ENCODE measurements around the gene MTMR11. TPM values are rescaled to one million over a fixed set of nuclear protein-coding genes. Genes with fewer than 3 reads are reported as not detected.

The MTMR11 gene
- total RNA-seq, 1 donor from 2014 or later: 5.8 TPM

DNA sequence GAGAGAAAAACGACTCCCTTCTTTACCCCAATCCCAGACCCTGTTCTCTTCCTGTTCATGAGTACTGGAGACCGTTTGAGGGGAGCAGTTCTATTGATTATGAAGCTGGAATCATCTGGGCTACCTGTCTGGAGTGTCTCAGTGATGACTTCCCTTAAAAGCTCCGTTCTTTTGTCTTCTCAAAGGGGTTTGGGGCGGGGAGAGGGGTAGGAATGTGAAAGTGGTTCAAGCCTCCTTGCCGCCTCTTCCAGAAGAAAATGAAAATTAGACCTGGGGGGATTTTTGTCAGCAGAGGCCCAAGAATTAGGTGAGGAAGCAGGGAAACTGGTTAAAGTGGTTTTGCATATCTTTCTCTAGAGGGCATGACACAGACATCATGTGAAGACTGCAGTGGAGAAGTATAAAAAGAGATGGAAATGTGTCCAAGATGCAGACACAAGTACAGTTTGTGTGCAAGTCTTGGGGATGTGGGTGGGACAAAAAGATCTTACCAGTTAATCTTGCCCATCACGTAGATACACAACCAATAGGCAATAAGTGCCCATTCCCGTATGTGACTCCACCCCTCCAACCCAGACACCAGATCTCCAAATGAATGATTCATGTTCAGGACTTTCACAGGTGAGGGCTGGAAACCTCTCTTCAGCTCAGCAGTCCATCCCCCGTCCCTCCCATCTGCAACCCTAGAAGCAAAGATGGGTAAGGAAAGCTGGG, 470 bp upstream of the MTMR11 start:
- peak; percentile 65 for ATAC-seq

DNA sequence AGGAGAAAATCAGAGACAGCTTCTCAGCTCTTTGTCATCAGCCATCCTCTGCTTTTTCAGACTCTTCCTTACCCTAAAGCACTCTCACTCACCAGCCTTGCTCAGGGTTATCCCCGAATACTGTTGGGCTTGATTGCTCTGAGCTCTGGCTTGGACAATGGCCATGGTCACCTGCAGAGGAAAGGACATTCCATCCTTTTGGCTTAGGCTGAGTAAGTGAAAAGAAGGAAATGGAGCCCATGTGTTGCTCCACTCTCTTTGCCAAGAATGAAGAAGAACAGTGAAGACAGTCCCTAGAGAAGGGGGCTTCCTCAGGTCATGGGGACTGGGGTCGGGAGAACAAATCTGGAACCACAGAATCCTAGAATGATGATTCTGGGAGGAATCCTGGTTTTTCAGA, 2.3 kb downstream of the MTMR11 start:
- no peak for ATAC-seq

DNA sequence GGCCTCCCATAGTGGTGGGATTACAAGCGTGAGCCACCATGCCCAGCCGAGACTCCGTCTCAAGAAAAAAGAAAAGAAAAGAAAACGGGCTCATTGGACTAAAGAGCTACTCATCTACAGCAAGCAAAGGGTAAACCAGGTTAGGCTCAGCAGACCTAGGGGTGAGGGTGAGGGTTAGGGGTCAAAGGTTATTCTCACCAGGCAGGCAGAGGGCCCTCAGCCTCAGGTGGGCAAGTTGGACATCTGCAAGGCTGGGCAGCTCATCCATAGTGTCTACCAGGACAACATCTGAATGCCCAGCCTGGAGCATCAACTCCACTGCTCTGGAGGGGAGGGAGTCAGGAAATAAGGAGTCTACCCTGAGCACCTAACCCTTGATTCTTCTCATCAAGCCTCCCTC, 3.5 kb downstream of the MTMR11 start:
- ATAC-seq: no peak

DNA sequence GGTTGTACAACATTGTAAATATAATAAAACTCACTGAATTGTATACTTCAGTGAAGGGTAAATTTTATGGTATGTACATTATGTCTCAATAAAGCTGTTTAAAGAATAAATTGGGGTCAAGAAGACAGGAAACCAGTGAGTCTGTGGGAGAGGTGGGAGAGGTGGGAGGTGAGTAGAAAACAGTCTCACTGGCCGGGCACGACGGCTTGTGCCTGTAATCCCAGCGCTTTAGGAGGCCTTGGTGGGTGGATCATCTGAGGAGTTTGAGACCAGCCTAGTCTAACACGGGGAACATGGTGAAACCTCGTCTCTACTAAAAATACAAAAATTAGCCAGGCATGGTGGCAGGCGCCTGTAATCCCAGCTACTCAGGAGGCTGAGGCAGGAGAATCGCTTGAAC, 4.2 kb downstream of the MTMR11 start:
- no peak for ATAC-seq

DNA sequence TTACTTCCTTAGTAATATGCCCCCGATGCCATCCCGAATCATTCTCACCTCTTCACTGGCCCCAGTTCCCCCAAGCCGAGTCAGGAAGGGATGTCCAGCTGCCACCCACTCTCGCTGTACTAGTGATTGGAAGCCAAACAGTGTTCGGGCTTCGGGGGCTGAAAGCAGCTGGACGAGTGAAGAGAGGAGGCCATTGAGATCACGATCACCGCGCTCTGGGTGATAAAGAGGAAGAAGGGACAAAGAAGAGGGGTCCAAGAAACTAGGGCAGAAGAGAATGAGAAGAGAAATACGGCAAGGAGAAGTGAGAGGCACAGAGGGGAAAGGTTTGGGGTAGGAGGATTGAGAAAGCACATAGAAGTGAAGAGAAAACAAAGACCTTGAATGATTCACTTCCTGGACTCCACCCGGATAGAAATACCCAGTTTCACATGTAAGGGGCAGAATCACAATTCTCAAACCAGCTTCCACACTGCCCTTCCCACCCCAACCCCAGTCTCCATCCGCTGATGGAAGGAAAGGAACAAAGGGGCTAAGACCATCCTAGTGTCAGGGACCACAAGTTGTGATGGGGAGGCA, 5.4 kb downstream of the MTMR11 start:
- ATAC-seq: no peak

DNA sequence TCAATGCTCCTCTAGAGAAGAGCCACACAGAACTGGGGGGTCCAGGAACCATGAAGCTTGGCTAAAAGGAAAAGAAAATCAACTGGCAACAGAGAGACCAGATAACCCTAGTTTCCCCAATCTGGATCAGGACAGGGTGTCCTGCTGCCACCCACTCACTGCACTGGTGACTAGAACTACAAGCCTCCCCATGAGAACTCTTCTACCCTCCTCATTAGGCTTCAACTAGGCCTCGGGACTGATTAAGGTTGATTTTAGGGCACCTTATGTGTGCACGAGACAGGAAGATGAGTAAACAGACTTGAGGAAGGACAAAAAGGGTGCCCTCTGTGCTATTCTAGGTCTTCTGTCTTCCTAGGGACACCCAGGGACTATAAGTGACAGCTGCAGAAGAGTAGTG, 6.8 kb downstream of the MTMR11 start:
- ATAC-seq: no peak

DNA sequence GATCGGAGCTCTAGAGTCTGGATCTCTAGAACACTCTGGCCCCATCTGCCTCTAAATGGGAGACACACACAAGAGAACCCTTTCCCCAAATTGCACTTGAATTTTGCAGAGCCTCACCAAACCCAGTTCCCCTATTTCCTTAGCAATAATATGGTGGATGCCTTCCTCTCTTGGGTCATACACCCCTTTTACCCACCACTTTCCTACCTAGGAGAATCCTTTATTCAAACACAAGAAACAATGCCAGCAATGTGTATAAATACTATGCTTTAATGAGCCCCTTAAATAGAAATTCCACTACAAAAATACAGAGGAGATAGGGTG, 8.3 kb downstream of the MTMR11 start:
- no peak for ATAC-seq

DNA sequence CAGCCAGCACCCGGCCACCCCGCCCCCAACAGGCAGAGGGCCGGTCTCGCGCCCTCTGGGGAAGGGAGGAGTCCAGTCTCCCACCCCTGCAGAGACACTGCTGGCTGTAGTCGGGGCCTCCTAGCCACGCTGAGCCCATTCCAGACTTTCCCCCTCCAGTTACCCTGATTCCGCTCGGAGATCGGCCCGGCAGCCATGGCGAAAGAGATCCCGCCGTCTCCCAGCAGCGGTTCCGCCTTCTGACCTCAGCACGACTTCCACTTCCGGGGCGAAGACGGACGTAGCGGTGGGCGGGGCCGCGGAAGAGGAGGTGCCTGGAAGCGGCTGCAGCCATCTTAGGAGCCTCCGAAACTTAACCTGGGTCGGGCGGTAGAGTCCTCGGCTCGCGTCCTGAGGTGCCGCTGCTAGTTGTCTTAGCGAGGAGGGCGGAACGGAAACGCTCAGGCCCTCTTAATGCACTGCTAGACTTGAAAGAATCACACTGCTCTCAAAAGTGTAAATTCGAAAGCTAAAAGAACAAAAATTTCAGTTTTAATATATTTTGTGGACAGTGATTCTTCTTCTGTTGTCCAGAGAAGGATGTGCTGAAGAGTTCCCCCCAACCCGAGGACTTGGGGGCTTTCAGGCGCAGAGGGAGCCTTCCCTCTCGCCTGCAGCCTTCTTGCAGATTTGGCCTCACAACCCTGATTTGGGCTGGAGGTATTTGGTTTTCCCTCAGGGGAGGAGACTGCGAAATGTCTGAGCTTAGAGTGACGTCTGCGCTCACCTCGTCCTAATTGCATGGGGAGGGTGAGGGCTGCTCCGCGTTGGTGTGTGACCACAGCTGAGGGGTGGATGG, 8.9 kb downstream of the MTMR11 start, which contains the start of gene SF3B4:
Gene SF3B4, minus strand, starts transcription at position 241 of the 838 bp plus-strand sequence. Its CDS starts 44 bp downstream, at position 197.
- ATAC-seq: peak; percentile 96

DNA sequence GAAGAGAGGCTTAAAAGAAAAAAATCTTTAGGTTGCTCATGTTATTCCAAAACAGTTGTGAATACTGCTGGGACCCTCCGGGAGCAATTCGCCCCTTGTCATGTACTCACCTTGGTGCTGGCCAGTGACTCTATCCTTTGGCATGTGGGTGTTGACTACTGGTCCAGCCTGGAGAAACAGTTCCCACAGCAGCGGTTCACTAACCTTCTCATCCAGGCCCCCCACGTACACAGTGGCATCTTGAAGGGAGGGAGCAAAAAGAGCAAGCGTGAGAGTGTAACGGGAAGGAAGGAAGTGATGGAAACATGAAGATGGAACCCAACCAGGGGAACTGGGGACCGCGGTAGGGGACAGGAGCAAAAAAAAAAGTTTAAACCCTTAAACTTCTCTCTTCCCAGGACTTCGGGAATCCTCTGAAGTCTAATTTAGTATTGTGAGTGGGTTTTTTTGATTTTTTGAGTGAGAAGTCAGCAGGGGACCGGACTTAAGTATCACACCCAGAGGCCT, 9.6 kb downstream of the MTMR11 start:
- peak; percentile 24 for ATAC-seq

DNA sequence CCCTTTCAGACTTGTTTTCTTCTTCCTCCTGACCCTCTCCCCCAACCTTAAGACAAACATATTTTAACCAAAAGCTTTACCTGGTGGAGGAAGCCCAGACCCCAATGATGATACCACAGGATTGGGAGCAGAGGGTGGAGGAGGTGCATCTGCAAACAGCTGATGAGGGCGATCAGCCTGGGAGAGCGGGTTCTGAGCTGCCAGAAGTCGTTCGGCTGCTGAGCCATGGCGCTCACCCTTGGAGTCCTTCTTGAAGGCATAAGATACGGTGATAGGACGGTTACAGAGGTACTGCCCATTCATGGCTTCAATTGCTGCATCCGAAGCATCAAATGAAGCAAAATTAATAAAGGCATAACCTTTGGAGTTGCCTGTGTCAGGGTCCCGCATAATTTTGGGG, 10.4 kb downstream of the MTMR11 start:
- ATAC-seq: no peak

DNA sequence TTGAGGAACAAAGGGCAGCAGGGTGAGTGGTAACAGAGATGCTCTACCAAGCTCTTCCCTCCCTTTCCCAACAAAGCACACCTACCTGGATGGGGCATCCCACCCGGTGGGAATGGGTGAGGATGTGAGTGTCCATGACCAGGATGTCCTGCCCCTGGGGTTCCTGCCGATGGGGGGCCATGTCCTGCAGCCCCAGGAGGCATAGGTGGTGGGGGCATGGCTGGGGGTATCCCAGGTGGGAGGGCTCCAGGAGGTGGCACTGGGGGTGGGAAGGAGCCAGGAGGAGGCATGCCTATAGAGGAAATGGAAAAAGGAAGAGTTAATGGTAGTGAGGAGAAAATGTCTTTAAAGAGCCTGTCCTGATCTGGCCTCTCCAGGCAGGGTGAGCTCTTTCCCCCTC, 10.9 kb downstream of the MTMR11 start:
- ATAC-seq: no peak

DNA sequence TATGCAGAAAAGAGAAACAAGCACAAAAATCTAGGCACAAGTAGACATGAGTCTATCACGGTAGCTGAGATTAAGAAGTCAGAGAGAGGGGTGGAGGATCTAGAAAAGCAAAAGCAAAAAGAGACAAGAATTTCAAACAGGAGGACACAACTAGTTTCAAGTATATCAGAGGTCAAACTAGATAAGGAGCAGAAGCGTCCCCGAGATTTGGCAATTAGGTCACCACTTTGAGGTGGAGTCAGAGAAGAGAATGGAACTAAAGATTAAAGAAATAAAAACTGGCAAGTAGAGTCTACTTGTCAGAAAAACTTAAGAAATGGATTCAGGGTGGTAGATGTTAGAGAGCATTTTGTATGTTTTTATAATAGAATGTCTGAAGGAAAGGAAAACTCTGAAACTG, 11.3 kb downstream of the MTMR11 start:
- ATAC-seq: no peak

DNA sequence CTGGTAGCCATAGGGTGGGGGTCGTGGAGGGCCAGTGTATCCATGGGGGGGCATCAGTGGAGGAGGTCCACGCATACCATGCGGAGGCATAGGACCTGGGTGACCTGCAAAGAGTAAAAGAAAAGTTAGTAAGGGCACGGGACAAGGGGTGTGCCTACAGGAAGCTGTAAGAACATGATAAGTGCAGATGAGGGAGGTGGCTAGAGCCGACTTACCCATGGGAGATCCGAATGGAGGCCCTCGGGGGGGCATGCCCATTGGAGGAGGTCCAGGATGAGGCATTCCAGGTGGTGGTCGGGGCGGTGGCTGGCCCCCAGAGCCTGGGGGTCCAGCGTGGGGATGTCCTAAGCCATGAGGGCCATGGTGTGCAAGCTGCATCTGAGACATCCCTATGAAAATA, 13.1 kb downstream of the MTMR11 start:
- no peak for ATAC-seq

DNA sequence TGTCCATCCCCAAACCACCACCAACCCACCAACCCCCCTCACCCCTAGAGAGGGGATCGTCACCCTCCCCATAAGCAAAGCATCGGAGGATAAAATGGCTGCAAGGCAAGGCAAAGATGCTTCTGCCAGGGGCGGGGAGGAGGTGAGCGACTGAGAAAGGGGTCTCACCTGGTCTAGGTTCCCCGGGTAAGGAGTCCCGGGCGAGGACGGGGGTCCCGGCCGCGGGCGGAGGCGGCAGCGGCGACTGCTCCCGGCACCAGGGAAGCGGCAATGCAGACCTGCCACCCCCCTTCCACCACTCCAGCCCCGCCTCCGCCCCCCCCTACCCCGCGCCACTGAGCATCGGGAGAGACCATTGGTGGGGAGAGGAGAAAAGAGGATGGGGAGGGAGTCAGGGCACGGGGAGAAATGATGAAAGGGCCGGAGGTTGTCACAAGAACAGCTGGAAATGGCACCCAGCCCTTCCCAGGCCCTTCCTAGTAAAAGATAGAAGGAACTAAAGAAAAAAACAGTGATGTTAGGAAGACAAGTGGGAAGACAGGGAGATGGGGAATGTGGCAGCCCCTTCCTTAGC, 19.0 kb downstream of the MTMR11 start, which contains the start of gene SV2A:
Gene SV2A, minus strand, starts transcription at position 274 of the 574 bp plus-strand sequence. CDS start 4,004 bp downstream, outside the sequence.
- ATAC-seq: no peak

DNA sequence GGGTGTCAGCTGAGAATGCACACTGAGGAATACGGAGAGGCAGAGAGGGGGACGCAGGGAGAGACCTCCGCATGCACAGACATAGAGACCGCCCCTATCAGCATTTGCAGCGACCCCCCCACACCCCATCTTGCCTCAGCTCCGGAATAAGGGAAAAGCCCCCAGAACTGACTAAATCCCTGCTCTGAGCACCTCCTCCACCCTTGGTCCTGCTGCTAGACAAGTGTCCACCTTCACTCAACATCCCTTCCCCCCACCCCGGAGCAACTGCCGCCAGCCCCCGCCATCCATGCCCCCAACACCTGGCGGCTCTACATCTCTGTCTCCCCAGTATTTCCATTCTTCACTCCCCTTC, 19.8 kb downstream of the MTMR11 start:
- no peak for ATAC-seq

DNA sequence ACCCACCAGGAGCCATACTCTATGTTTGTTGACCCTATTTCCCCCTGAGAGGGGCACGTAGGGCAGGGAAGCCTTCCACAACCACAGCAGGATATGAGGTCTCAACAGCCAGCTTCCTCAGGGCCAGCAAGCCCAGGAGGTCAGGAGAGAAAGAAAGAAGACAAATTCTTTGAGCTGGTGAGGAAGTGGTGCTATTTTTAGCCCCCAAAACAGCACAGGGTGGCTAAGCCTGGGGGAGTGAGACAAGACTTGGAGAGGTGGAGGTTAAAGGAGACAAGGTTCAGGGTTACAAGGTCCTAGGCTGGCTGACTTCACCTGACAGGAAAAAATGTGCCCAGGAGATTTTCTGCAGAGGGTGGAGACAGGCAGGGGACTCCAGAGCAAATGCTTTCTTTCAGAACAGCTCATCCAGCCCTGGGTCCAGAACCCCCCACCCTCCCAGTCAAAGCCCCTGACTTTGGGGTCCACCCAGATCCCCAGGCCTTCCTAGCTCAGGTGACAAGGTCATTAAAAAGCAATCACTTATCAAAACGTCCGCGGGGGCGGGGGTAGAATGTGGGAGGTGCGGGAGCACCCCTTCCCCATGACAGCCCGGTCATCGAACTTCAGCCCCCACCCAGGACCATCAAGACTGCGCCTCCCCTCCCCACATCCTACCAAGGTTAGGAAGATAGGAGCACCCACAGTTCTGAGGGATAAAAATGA, 20.3 kb downstream of the MTMR11 start:
- ATAC-seq: no peak

DNA sequence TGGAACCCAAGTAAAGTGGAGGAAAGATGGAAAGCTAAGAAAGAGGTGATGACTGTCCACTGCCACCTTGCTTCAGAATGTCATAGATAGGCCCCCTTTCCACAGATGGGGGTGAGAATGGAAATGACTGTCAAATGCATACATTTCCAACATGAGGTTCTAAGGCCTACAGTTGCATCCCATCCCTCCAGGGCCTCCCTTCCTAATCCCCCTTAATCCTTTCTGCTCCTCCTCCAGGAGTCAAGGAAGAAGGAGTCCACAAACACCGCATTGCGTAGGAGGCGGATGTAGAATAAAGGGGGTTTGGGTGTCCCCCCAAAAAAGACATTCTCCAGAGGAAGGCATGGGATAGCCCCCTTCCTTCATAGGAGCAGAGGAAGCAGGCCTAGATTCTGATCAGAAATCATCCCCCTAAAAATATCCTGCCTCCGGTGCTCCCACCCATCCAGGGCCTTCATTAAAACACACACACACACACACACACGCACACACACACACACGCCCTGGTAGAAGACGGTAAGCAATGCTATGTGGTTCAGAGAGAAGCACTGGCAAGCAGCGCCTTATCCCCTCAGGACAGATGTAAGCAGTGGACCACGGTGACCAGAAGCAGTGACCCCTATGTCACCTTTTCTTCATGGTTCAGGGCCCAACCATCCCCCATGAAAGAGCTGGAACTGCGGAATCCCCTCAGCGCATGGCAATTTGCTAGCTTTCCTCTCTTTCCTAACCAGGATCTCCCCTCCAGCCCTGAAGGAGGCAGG, 21.1 kb downstream of the MTMR11 start:
- ATAC-seq: no peak

DNA sequence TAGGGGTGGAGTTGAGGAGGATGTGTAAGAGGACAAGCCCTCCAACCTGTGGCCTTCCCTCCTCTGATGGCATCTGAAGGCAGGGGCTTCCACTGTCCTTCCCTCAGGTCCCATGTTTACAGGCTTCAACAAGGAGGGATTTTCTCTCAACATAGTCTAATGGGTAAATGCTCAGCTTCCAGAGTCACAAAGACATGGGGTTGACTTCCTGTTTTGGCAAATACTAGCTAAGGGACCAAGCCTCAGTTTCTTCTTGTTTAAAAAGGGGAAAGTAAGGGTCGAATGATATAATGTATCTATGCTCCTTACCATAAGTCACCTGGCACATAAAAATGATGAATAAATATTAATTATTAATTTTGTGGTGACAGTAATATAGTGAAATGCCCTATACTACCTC, 22.1 kb downstream of the MTMR11 start:
- no peak for ATAC-seq

DNA sequence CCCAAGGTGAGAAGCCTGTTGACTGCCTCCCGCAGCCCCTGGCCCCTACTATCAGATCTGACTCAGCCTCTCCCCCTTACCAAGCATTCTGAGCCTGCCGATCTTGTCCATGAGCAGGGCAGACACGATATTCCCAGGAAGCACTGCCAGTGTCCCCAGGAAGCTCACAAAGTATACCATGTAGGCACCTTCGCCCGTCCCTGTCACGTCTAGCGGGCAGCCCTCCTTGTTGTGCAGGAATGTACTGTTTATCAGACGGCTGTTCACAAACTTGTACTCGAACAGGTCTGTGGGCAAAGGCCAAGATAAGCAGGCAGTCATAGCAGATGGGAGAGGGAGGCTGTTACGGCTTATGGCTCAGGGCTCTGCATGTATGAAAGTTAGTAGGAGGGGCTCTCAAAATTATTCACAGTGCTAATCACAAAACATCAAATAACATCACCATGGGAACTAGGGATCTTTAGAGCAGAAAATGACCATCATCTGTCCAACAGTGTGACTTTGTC, 30.1 kb downstream of the MTMR11 start:
- no peak for ATAC-seq

DNA sequence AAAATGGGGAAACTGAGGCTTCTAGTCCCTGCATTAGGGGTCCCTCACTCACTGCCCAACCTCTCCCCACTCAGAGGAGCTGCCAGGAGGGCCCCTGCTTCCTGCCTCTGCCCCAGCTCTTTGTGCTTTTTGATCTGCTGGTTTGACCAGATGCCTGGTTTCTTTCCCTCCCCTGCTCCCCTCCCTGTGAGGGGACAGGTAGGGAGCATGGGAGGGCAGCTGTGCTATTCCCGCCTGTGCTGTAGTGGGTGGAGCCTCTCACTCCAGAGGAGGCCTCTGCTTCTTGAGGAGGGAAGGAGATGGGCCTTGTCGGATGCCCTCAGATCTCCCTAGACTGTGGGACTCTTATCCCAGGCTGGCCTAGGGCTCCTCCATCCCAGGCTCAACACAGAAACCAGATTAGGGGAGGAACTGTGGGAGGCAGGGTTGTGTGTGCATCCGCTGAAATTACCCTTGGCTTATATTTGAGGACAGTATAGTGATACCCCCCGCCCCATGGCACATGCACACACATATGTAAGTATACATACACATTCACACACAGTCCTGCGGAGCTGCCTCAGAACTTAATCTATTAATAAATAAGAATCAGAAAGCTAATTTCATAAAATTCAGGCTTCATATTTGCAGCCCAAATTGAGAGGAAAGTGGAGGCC, 32.7 kb downstream of the MTMR11 start:
- no peak for ATAC-seq

Data from esophagus mucosa (tissue), 1 donor.